ENCODE results near the gene EGLN2. TPM values are rescaled to one million over a fixed set of nuclear protein-coding genes. Genes with fewer than 3 reads are reported as not detected.

The EGLN2 gene
- total RNA-seq, 2 donors from 2014 or later, result 87.4 to 99.8 TPM

DNA sequence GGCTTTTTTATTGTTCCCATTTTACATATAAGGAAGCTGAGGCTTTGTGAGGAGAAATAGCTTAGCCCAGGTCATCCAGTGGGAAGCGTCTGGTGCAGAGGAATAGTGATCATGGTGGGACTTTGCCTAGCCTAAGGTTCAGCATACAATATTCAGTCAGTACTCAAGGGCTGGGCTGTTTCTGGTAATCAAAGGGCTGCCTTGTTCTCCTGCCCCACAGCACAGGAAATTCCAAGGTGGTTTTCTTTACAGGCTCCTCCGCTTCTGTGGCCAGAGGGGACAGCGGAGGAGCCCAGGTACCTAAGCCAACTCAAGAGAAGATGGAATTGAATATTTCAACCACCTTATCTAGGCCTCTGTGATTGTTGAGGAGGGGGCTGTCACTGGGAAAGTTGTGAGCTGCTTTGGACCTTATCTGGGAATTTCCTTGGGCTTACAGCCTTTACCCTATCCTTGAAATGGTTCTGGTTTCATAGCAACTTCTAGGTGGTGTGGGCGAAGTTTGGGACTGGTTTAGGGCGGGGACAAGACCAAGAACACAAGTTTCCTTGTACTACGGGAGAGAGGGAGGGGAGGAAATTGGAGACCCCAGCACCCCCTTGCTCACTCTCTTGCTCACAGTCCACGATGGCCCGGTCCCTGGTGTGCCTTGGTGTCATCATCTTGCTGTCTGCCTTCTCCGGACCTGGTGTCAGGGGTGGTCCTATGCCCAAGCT, 23.9 kb upstream of the EGLN2 start, which contains the start of gene MIA:
MIA (plus strand) TSS at position 606 of the 716 bp plus-strand sequence; CDS start at position 628, 22 bp downstream.
- H3K27ac ChIP-seq (ENCODE audit: low read depth, low read length), result no peak within 1 kb of the TSS
- Mint-ChIP-seq H3K4me3 (no peak within 1 kb of the TSS), H3K4me1 (peaks cover 7% of the 10 kb centered on the region), H3K27ac (no peak within 1 kb of the TSS), H3K9me3 (no peaks in the 10 kb centered on the region), H3K27me3 (ENCODE audit: insufficient read depth) (no peaks in the 10 kb centered on the region), H3K36me3 (ENCODE audit: low read depth) (peaks cover 10% of the 10 kb centered on the region)
- no peak for DNase-seq
- H3K9me3 ChIP-seq (ENCODE audit: control insufficient read depth, low read length), result no peaks in the 10 kb centered on the region
- no peak within 1 kb of the TSS for H3K4me3 ChIP-seq (ENCODE audit: low read length)
- no peaks in the 10 kb centered on the region for H3K36me3 ChIP-seq (ENCODE audit: control insufficient read depth, insufficient read depth, low read length)
- H3K27me3 ChIP-seq (ENCODE audit: control insufficient read depth, insufficient read depth, low read length, poor library complexity, severe bottlenecking), result no peaks in the 10 kb centered on the region
- TF ChIP-seq, protein P1, sequence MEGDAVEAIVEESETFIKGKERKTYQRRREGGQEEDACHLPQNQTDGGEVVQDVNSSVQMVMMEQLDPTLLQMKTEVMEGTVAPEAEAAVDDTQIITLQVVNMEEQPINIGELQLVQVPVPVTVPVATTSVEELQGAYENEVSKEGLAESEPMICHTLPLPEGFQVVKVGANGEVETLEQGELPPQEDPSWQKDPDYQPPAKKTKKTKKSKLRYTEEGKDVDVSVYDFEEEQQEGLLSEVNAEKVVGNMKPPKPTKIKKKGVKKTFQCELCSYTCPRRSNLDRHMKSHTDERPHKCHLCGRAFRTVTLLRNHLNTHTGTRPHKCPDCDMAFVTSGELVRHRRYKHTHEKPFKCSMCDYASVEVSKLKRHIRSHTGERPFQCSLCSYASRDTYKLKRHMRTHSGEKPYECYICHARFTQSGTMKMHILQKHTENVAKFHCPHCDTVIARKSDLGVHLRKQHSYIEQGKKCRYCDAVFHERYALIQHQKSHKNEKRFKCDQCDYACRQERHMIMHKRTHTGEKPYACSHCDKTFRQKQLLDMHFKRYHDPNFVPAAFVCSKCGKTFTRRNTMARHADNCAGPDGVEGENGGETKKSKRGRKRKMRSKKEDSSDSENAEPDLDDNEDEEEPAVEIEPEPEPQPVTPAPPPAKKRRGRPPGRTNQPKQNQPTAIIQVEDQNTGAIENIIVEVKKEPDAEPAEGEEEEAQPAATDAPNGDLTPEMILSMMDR (conservative IDR thresholded peaks at IDR 0.05), result no peak
- no peak within 1 kb of the TSS for H3K9ac ChIP-seq (ENCODE audit: extremely low read depth, low read length, poor library complexity, severe bottlenecking)
- 86 to 87% methylated on average over 1 to 9 of the region's 9 CpGs for WGBS, 2 experiments (ENCODE audit: insufficient coverage in 1 of 2, insufficient read length in 1 of 2)
- no peaks in the 10 kb centered on the region for H3K4me1 ChIP-seq (ENCODE audit: control insufficient read depth, insufficient read depth, low read length)

DNA sequence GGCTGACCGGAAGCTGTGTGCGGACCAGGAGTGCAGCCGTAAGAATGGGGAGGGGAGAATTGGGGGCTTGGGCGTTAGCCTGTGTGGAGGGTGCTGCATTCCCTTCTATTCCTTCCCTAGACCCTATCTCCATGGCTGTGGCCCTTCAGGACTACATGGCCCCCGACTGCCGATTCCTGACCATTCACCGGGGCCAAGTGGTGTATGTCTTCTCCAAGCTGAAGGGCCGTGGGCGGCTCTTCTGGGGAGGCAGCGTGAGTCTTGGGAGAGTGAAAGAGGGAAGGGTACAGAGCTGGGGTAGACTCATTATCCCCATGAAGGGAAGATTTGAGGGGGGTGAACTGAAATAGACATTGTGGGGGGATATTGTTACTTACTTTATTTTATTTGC, 23.4 kb upstream of the EGLN2 start:
- WGBS, 2 experiments (ENCODE audit: insufficient coverage in 1 of 2, insufficient read length in 1 of 2), result 96% methylated on average over 8 of the region's 10 CpGs; no CpG with 5 or more reads in 1 of the 2 experiments
- no peak overlapping the region for H3K27ac ChIP-seq (ENCODE audit: low read depth, low read length)
- H3K9ac ChIP-seq (ENCODE audit: extremely low read depth, low read length, poor library complexity, severe bottlenecking), result no peak overlapping the region
- Mint-ChIP-seq H3K27me3 (ENCODE audit: insufficient read depth) (no peaks in the 10 kb centered on the region), H3K27ac (no peak overlapping the region), H3K4me1 (peaks cover 7% of the 10 kb centered on the region), H3K4me3 (no peak overlapping the region), H3K9me3 (no peaks in the 10 kb centered on the region), H3K36me3 (ENCODE audit: low read depth) (peaks cover 11% of the 10 kb centered on the region)
- H3K4me1 ChIP-seq (ENCODE audit: control insufficient read depth, insufficient read depth, low read length), result no peaks in the 10 kb centered on the region
- no peak overlapping the region for H3K4me3 ChIP-seq (ENCODE audit: low read length)
- no peaks in the 10 kb centered on the region for H3K36me3 ChIP-seq (ENCODE audit: control insufficient read depth, insufficient read depth, low read length)
- H3K9me3 ChIP-seq (ENCODE audit: control insufficient read depth, low read length), result no peaks in the 10 kb centered on the region
- no peak for DNase-seq
- TF ChIP-seq, protein P1 (conservative IDR thresholded peaks at IDR 0.05), result no peak
- no peaks in the 10 kb centered on the region for H3K27me3 ChIP-seq (ENCODE audit: control insufficient read depth, insufficient read depth, low read length, poor library complexity, severe bottlenecking)

DNA sequence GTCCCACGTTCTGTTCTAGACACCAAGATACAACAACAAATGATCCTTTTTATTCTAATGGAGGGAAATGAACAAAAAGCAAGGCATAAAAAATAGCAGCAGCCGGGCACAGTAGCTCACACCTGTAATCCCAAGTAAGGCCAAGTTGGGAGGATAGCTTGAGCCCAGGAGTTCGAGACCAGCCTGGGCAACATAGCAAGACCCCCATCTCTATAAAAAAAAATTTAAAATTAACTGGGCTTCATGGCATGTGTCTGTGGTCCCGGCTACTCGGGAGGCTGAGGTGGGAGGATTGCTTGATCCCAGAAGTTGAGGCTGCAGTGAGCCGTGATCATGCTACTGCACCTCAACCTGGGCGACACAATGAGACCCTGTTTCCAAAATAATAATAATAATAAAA, 22.6 kb upstream of the EGLN2 start:
- no peaks in the 10 kb centered on the region for H3K27me3 Mint-ChIP-seq (ENCODE audit: insufficient read depth)
- Histone ChIP-seq H3K9me3 (ENCODE audit: control insufficient read depth, low read length) (no peaks in the 10 kb centered on the region), H3K36me3 (ENCODE audit: control insufficient read depth, insufficient read depth, low read length) (no peaks in the 10 kb centered on the region), H3K4me3 (ENCODE audit: low read length) (no peak overlapping the region), H3K9ac (ENCODE audit: extremely low read depth, low read length, poor library complexity, severe bottlenecking) (no peak overlapping the region), H3K27me3 (ENCODE audit: control insufficient read depth, insufficient read depth, low read length, poor library complexity, severe bottlenecking) (no peaks in the 10 kb centered on the region), H3K4me1 (ENCODE audit: control insufficient read depth, insufficient read depth, low read length) (no peaks in the 10 kb centered on the region), H3K27ac (ENCODE audit: low read depth, low read length) (no peak overlapping the region)
- no peak overlapping the region for H3K27ac Mint-ChIP-seq
- H3K4me1 Mint-ChIP-seq, result peaks cover 7% of the 10 kb centered on the region
- TF ChIP-seq, protein P1 (conservative IDR thresholded peaks at IDR 0.05), result no peak
- DNase-seq, result no peak
- 69 to 79% methylated on average over 5 to 6 of the region's 7 CpGs for WGBS, 2 experiments (ENCODE audit: insufficient coverage in 1 of 2, insufficient read length in 1 of 2)
- H3K36me3 Mint-ChIP-seq (ENCODE audit: low read depth), result peaks cover 5% of the 10 kb centered on the region
- H3K9me3 Mint-ChIP-seq, result no peaks in the 10 kb centered on the region
- no peak overlapping the region for H3K4me3 Mint-ChIP-seq

Data from endodermal cell (in vitro differentiated cells).